Fibroblast of the aortic adventitia (primary cell): ENCODE results near the gene GNB2. TPM values are rescaled to one million over a fixed set of nuclear protein-coding genes. Genes with fewer than 3 reads are reported as not detected.
"Not testable (repeated sequence)": the region's sequence is repeated elsewhere in the genome, so short reads cannot be mapped to it uniquely, and the experiment has no call there.

Source experiments
- DNase-seq: peaks from one replicate; pipeline ENCODE4 v3.0.0-alpha.2; 2010; ENCODE audit warnings: low read depth
- H3K4me3 ChIP-seq: 2 replicates; pipeline ENCODE4 v1.5.1; 2011; ENCODE audit warnings: low read depth, mild to moderate bottlenecking, control low read depth, low read length, moderate library complexity
- total RNA-seq: library from RNA; depleted of rRNA; stranded (reverse); fragments of >200 nt; gene quantifications from 2 replicates; pipeline ENCODE4 v1.2.3, GENCODE V29; 2012; ENCODE audit warnings: low replicate concordance
- TF ChIP-seq, protein P1 (sequence below): IDR thresholded peaks from 2 replicates; pipeline ENCODE4 v1.5.1; 2011; ENCODE audit warnings: mild to moderate bottlenecking, low read length, control low read depth, inconsistent platforms; ENCODE audit not compliant: insufficient read depth

GNB2 gene
- total RNA-seq, 1 donor, result 89.1 TPM

DNA sequence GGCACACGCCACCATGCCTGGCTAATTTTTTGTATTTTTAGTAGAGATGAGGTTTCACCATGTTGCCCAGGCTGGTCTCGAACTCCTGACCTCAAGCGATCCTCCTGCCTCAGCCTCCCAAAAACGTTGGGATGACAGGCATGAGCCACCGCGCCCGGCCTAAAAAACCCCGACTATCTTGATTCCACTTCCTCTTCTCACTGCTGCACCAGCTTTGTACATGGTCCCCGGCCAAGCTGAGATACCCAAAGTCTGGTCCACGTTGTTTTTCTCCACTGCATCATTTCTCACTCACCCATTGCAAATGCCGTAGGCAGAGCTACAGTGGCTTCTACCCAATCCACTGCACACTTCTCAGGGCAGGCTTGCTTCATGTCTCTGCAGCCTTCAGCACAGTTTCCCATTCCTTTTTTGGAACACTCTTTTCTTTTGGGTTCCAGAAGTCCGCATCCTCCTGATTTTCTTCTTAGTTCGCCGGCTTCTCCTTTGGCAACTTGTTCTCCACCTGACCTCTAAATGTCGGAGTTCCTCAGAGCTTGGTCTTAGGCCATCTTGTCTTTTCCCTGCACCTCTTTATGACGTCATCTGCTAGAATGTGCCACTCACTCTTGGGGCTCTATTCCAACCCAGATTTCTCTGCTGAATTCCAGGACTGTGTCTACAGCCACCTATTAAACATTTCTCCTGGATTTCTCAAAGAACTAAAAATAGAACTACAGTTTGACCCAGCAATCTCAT is 6.0 kb upstream of the GNB2 start:
- TF ChIP-seq, protein P1, sequence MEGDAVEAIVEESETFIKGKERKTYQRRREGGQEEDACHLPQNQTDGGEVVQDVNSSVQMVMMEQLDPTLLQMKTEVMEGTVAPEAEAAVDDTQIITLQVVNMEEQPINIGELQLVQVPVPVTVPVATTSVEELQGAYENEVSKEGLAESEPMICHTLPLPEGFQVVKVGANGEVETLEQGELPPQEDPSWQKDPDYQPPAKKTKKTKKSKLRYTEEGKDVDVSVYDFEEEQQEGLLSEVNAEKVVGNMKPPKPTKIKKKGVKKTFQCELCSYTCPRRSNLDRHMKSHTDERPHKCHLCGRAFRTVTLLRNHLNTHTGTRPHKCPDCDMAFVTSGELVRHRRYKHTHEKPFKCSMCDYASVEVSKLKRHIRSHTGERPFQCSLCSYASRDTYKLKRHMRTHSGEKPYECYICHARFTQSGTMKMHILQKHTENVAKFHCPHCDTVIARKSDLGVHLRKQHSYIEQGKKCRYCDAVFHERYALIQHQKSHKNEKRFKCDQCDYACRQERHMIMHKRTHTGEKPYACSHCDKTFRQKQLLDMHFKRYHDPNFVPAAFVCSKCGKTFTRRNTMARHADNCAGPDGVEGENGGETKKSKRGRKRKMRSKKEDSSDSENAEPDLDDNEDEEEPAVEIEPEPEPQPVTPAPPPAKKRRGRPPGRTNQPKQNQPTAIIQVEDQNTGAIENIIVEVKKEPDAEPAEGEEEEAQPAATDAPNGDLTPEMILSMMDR, result no peak
- no peak overlapping the region for H3K4me3 ChIP-seq
- no peak for DNase-seq

DNA sequence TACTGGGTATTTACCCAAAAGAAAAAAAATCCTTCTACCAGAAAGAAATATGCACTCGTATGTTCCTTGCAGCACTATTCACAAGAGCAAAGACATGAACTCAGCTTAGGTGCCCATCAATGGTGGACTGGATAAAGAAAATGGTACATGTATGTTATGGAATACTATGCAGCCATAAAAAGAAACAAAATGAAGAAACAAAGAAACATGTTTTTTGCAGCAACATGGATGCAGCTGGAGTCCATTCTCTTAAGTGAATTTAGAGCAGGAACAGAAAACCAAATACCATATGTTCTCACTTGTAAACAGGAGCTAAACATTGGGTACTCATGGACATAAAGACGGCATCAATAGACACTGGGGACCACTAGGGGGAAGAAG is 5.5 kb upstream of the GNB2 start:
- no peak overlapping the region for H3K4me3 ChIP-seq
- TF ChIP-seq, protein P1, result no peak
- DNase-seq, result no peak

DNA sequence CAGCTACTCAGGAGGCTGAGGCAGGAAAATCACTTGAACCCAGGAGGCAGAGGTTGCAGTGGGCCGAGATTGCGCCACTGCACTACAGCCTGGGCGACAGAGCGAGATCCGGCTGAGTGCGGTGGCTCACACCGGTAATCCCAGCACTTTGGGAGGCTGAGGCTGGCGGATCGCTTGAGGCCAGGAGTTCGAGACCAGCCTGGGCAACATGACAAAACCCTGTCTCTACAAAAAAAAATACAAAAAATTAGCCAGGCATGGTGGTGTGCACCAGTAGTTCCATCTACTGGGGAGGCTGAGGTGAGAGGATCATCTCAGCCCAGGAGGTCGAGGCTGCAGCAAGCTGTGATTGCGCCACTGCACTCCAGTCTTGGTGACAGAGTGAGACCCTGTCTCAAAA is 4.4 kb upstream of the GNB2 start:
- not testable (repeated sequence) for DNase-seq, H3K4me3 ChIP-seq

DNA sequence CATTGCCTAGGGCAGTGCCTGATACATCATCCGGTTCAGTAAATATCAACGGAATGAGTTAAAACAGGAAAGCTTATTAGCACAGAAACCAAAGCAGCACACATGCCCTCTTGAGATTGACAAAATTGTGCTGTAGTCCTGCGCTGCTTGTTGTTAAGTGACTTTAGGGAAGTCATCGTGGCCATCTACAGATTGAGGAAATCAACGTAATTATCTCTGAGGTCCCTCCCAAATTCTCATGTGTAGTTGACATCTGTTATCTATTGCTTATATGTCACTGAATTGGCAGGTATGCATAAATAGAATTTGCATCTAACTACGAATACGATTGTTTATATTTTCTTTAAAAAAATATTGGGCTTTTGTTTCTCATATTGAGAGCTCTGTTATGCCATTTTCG is 3.5 kb upstream of the GNB2 start:
- TF ChIP-seq, protein P1, result no peak
- DNase-seq, result no peak
- H3K4me3 ChIP-seq, result no peak overlapping the region

DNA sequence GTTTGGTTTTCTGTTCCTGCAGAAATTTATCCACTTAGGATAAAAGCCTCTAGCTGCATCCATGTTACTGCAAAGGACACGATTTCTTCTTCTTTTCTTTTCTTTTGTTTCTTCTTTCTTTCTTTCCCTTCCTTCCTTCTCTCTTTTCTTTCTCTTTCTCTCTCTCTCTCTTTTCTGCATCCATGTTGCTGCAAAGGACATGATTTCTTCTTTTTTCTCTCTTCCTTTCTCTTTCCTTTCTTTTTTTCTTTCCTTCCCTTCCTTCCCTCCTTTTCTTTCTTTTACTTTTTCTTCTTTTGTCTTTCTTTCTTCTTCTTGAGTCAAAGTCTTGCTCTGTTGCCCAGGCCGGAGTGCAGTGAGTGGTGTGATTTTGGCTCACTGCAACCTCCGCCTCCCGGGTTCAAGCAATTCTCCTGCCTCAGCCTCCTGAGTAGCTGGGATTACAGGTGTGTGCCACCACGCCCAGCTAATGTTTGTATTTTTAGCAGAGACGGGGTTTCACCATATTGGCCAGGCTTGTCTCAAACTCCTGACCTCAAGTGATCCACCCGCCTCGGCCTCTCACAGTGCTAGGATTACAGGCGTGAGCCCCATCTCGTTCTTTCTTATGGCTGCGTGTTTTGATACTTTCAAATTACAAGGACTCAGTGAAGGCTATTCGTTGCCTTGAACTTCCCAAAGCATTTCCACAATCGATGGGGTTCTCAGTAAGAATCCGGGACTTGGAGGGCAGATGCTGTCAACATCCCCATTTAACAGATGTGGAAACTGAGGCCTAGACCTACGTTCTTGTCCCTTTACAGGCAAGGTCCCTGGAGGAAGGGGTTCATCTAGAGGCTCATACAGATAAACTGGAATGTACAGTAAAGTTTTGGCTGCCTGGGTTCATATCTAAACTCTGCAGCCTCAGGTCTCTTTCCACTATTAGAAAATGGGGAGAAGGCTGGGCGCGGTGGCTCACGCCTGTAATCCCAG is 1.9 kb upstream of the GNB2 start:
- DNase-seq, result no peak
- TF ChIP-seq, protein P1, result no peak
- no peak overlapping the region for H3K4me3 ChIP-seq

DNA sequence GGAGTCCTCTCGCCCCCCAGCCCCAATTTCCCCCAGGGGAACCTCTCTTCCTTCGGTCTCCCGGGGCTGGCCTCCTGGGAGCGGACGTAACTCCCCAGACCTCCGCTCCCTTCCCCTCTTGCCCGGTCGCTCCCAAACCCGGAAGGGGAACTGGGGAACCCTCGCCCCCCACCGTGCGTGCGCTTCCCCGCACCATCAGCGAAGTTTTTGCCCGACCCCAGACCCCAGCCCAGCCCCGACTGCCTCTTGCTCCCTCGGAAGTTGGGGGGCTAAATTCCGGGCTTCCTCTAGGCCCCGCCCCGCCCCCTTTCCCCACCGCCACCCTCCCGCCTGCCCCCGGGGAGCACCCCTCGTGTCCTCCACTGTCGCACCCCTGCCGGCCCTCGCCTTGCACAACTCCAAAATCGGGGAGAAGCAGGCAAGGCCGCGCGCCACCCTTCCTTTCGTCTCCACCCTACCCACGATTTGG is 436 bp downstream of the GNB2 start:
- peak; percentile 38 for DNase-seq
- peak overlapping the region; percentile 85 for H3K4me3 ChIP-seq
- TF ChIP-seq, protein P1, result no peak

DNA sequence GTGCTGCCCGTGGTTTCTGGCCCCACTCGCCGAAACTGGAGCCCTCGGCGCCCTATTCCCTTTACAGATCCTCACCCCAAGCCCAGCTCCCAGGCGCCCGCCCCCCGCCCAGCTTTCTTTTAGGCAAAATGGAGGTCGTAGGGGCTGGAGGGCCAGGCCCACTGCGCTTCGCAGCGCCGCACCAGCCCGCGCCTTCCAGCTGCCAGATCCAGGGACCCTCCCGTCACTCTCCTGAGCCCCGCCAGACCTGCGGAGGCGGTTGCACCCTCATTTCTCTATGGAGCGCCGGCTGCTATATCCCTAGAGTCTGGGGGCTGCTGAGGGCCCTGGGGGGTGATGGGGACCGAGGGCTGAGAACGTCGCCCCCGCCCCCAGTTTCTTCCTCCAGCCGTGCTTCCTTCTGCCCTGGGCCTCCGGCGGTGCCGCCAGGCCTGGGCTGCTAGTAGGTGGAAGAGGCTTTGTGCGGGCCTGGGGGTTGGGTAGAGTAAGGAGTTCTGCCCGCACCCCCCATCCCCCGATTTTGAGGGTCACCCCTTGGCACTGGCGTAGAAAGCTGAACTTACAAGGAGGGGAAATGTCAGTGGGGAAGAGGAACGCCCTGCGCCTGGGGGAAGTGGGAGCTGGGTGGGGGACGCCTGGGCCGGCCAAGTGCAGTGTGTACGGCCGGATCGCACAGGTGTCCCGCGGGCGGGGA is 1.0 kb downstream of the GNB2 start:
- TF ChIP-seq, protein P1, result no peak

More for the DNA sequence above, 1.0 kb downstream of the GNB2 start:
- peak overlapping the region; percentile 85 for H3K4me3 ChIP-seq
- no peak for DNase-seq
